Measurements from ENCODE around the gene MTA1. TPM values are rescaled to one million over a fixed set of nuclear protein-coding genes. Genes with fewer than 3 reads are reported as not detected.
A peak's percentile ranks its signal among the peaks of the same experiment; 100 is the strongest.

The MTA1 gene
- total RNA-seq, 2 experiments from 2014 or later, result 107 to 113 TPM

GRCh38 chr14:105498430-105499255 is 79.0 kb downstream of the MTA1 start:
- no peaks in the 10 kb centered on the region for H3K27me3 ChIP-seq (ENCODE audit: control insufficient read depth in 1 of 2, insufficient read depth in 2 of 2, low read length in 2 of 2)
- ChIA-PET POLR2A (no interaction called here), CTCF (no interaction called here)
- H3K4me1 ChIP-seq (ENCODE audit: insufficient read depth, low read length), result no peaks in the 10 kb centered on the region
- TF ChIP-seq CTCF (IDR thresholded peaks at IDR 0.05), result no peak
- peak overlapping the region; percentile 59 for H3K27ac Mint-ChIP-seq
- no peaks in the 10 kb centered on the region for H3K4me1 Mint-ChIP-seq (ENCODE audit: low read depth)
- no peak for ATAC-seq (ENCODE audit: poor library complexity)
- H3K9me3 Mint-ChIP-seq, result no peaks in the 10 kb centered on the region
- peaks cover 9% of the 10 kb centered on the region for H3K36me3 ChIP-seq (ENCODE audit: insufficient read depth, low read length)
- H3K27ac ChIP-seq (ENCODE audit: low read depth in 1 of 2, low read length in 2 of 2), result no peak overlapping the region
- no peaks in the 10 kb centered on the region for H3K9me3 ChIP-seq (ENCODE audit: control insufficient read depth in 1 of 2, insufficient read depth in 1 of 2, low read length in 2 of 2)
- no peaks in the 10 kb centered on the region for H3K36me3 Mint-ChIP-seq (ENCODE audit: low read depth)
- no peak overlapping the region for H3K4me3 Mint-ChIP-seq
- intact Hi-C loops (cut with DNase I, micrococcal nuclease), result loop anchor here in 1 of 2 experiments (10.0 kb wide), 1 partner anchor 704 kb away; the partner anchor contains the start of gene AKT1
- no peak overlapping the region for H3K4me3 ChIP-seq (ENCODE audit: low read length)
- peak in 1 of 14 experiments; percentile 43 for DNase-seq
- H3K27me3 Mint-ChIP-seq, result no peaks in the 10 kb centered on the region

- no peak overlapping the region for H3K4me3 Mint-ChIP-seq
- POLR2A ChIA-PET, result no interaction called here
- H3K27me3 Mint-ChIP-seq, result no peaks in the 10 kb centered on the region
- no peaks in the 10 kb centered on the region for H3K27me3 ChIP-seq (ENCODE audit: control insufficient read depth in 1 of 2, insufficient read depth in 2 of 2, low read length in 2 of 2)
- CTCF ChIA-PET, result no interaction called here
- intact Hi-C loops (cut with DNase I, micrococcal nuclease), result loop anchor here in 1 of 2 experiments (10.0 kb wide), 1 partner anchor 705 kb away; the partner anchor contains the start of gene AKT1
- no peak for TF ChIP-seq CTCF (IDR thresholded peaks at IDR 0.05)
- no peak for ATAC-seq (ENCODE audit: poor library complexity)
- H3K9me3 Mint-ChIP-seq, result no peaks in the 10 kb centered on the region
- no peak overlapping the region for H3K27ac ChIP-seq (ENCODE audit: low read depth in 1 of 2, low read length in 2 of 2)
- no peaks in the 10 kb centered on the region for H3K9me3 ChIP-seq (ENCODE audit: control insufficient read depth in 1 of 2, insufficient read depth in 1 of 2, low read length in 2 of 2)
- no peak overlapping the region for H3K4me3 ChIP-seq (ENCODE audit: low read length)
- DNase-seq, result peak in 2 of 14 experiments; percentile 8 to 49
- no peak overlapping the region for H3K27ac Mint-ChIP-seq
- no peaks in the 10 kb centered on the region for H3K4me1 ChIP-seq (ENCODE audit: insufficient read depth, low read length)
- no peaks in the 10 kb centered on the region for H3K36me3 Mint-ChIP-seq (ENCODE audit: low read depth)
- H3K4me1 Mint-ChIP-seq (ENCODE audit: low read depth), result no peaks in the 10 kb centered on the region
- peaks cover 9% of the 10 kb centered on the region for H3K36me3 ChIP-seq (ENCODE audit: insufficient read depth, low read length)
Observed at GRCh38 chr14:105499256-105500035, 79.8 kb downstream of the MTA1 start.

GRCh38 chr14:105500036-105500725 is 80.6 kb downstream of the MTA1 start:
- Mint-ChIP-seq H3K4me3 (no peak overlapping the region), H3K27ac (peak overlapping the region; percentile 17), H3K36me3 (ENCODE audit: low read depth) (no peaks in the 10 kb centered on the region), H3K27me3 (no peaks in the 10 kb centered on the region), H3K9me3 (no peaks in the 10 kb centered on the region), H3K4me1 (ENCODE audit: low read depth) (no peaks in the 10 kb centered on the region)
- Histone ChIP-seq H3K27ac (ENCODE audit: low read depth in 1 of 2, low read length in 2 of 2) (no peak overlapping the region), H3K27me3 (ENCODE audit: control insufficient read depth in 1 of 2, insufficient read depth in 2 of 2, low read length in 2 of 2) (no peaks in the 10 kb centered on the region), H3K4me1 (ENCODE audit: insufficient read depth, low read length) (no peaks in the 10 kb centered on the region), H3K9me3 (ENCODE audit: control insufficient read depth in 1 of 2, insufficient read depth in 1 of 2, low read length in 2 of 2) (no peaks in the 10 kb centered on the region), H3K4me3 (ENCODE audit: low read length) (no peak overlapping the region), H3K36me3 (ENCODE audit: insufficient read depth, low read length) (peaks cover 9% of the 10 kb centered on the region)
- intact Hi-C loops (cut with DNase I, micrococcal nuclease), result no loop called here
- ATAC-seq (ENCODE audit: poor library complexity), result no peak
- no peak for TF ChIP-seq CTCF (IDR thresholded peaks at IDR 0.05)
- CTCF ChIA-PET, result interaction anchor here (2.0 kb wide), 1 partner anchor 10 kb away, joined by 6 read pairs; the partner anchor contains the start of gene TEDC1
- POLR2A ChIA-PET, result no interaction called here
- peak in 1 of 14 experiments; percentile 42 for DNase-seq
